B cell (primary cell): ENCODE results near the gene CDKN1C. TPM values are rescaled to one million over a fixed set of nuclear protein-coding genes. Genes with fewer than 3 reads are reported as not detected.

Experiments
- ATAC-seq: fragments of 200-7000 bp; cut with Tn5 transposase; one replicate; pipeline ENCODE4 v1.10.0; 2021; ENCODE audit warnings: low read depth, mild to moderate bottlenecking, moderate number of reproducible peaks, moderate library complexity
- CTCF ChIA-PET: fragments of 350-600 bp; sonication (Branson Sonifier 250); formaldehyde crosslinking; loops from one replicate; lab custom pipeline; 2021; ENCODE audit warnings: antibody characterized with exemption, inconsistent platforms; lab: Charles Lee
- POLR2A ChIA-PET: fragments of 350-600 bp; sonication (Branson Sonifier 250); formaldehyde crosslinking; loops from one replicate; lab custom pipeline; 2021; ENCODE audit warnings: antibody characterized with exemption; lab: Charles Lee
- DNase-seq: peaks from one replicate; pipeline ENCODE4 v3.0.0; 2013
- H2AFZ ChIP-seq: 2 replicates; pipeline ENCODE4 v1.6.1; 2012; ENCODE audit warnings: mild to moderate bottlenecking, low read depth, low read length; ENCODE audit not compliant: insufficient read depth, poor library complexity, severe bottlenecking
- H3K27ac ChIP-seq, 2 donors: 1 replicate in 1 of 2; 2 replicates in 1 of 2; pipeline ENCODE4 v1.5.1; 2012 to 2013; ENCODE audit warnings: low read length in 2 of 2, mild to moderate bottlenecking in 2 of 2, moderate library complexity in 1 of 2
- H3K27me3 ChIP-seq, 4 experiments: fragments of 200-600 bp in 1 of 4; sonication (generic) in 1 of 4; replicated peaks in 1 of 4; 1 replicate in 2 of 4; 2 replicates in 2 of 4; pipeline versions ENCODE4 v1.6.1 to v1.7.0; 2013 to 2016; ENCODE audit warnings: low read length in 3 of 4, mild to moderate bottlenecking in 2 of 4, mixed read lengths in 1 of 4, moderate library complexity in 1 of 4; ENCODE audit not compliant: insufficient read depth in 4 of 4, control insufficient read depth in 3 of 4; ENCODE audit errors: control extremely low read depth in 1 of 4
- H3K36me3 ChIP-seq, 2 experiments: replicated peaks in 1 of 2; 1 replicate in 1 of 2; 2 replicates in 1 of 2; pipeline versions ENCODE4 v1.6.1 to v1.7.1; 2013; ENCODE audit warnings: low read length in 1 of 2; ENCODE audit not compliant: insufficient read depth in 2 of 2, control insufficient read depth in 1 of 2; ENCODE audit errors: control extremely low read depth in 1 of 2, extremely low read depth in 1 of 2
- H3K4me1 ChIP-seq, 2 donors: fragments of 200-600 bp in 1 of 2; sonication (generic) in 1 of 2; 1 replicate in 1 of 2; 2 replicates in 1 of 2; pipeline versions ENCODE4 v1.5.1 to v1.6.1; 2013 to 2017; ENCODE audit warnings: low read length in 2 of 2; ENCODE audit not compliant: control insufficient read depth in 2 of 2, insufficient read depth in 2 of 2
- H3K4me2 ChIP-seq: replicated peaks from 2 replicates; pipeline ENCODE3; 2012; ENCODE audit warnings: mild to moderate bottlenecking, low read depth, low read length; ENCODE audit not compliant: poor library complexity, severe bottlenecking
- H3K4me3 ChIP-seq, 5 experiments: fragments of 200-600 bp in 1 of 5; sonication (generic) in 1 of 5; 1 replicate in 3 of 5; 2 replicates in 2 of 5; pipeline versions ENCODE4 v1.5.1 to v1.7.0; 2011 to 2016; ENCODE audit warnings: low read length in 4 of 5, mild to moderate bottlenecking in 4 of 5, low read depth in 2 of 5, control low read depth in 1 of 5, moderate library complexity in 1 of 5; ENCODE audit not compliant: insufficient read depth in 1 of 5; ENCODE audit errors: control extremely low read depth in 1 of 5, extremely low read depth in 1 of 5
- H3K79me2 ChIP-seq: fragments of 200-600 bp; sonication (generic); one replicate; pipeline ENCODE4 v1.6.0; 2016; ENCODE audit warnings: low read length; ENCODE audit not compliant: control insufficient read depth, insufficient read depth
- H3K9ac ChIP-seq: fragments of 200-600 bp; sonication (generic); 2 replicates; pipeline ENCODE4 v1.6.1; 2017; ENCODE audit warnings: mild to moderate bottlenecking, low read length, moderate library complexity
- H3K9me3 ChIP-seq, 3 donors: one replicate each; pipeline versions ENCODE4 v1.6.1 to v1.7.1; 2013; ENCODE audit warnings: low read length in 2 of 3; ENCODE audit not compliant: control insufficient read depth in 2 of 3, insufficient read depth in 1 of 3; ENCODE audit errors: control extremely low read depth in 1 of 3
- H4K20me1 ChIP-seq: 2 replicates; pipeline ENCODE4 v1.6.0; 2012; ENCODE audit warnings: mild to moderate bottlenecking, low read length; ENCODE audit not compliant: insufficient read depth, control insufficient read depth, poor library complexity, severe bottlenecking
- H3K27ac Mint-ChIP-seq: one replicate; pipeline ENCODE4 v1.8.0; 2021; ENCODE audit warnings: mixed read lengths
- H3K27me3 Mint-ChIP-seq: one replicate; pipeline ENCODE4 v1.8.0; 2021; ENCODE audit warnings: mixed read lengths
- H3K4me1 Mint-ChIP-seq: one replicate; pipeline ENCODE4 v1.8.0; 2021; ENCODE audit warnings: mixed read lengths
- H3K4me3 Mint-ChIP-seq: one replicate; pipeline ENCODE4 v1.8.0; 2021; ENCODE audit warnings: mixed read lengths
- H3K9me3 Mint-ChIP-seq: one replicate; pipeline ENCODE4 v1.8.0; 2022; ENCODE audit warnings: mixed read lengths; ENCODE audit not compliant: insufficient read depth
- CTCF ChIP-seq: fragments of 200-600 bp; IDR thresholded peaks from one replicate; pipeline ENCODE4 v1.8.0; 2022; ENCODE audit warnings: antibody characterized with exemption, mild to moderate bottlenecking
- EZH2 ChIP-seq: IDR thresholded peaks from 2 replicates; pipeline ENCODE4 v1.6.1; 2012; ENCODE audit warnings: borderline replicate concordance, low read depth, mild to moderate bottlenecking, moderate library complexity, low read length; ENCODE audit not compliant: insufficient read depth, poor library complexity, severe bottlenecking
- WGBS: methylation state at CpG from one replicate; pipeline ENCODE4 v1.1.5; 2013; ENCODE audit warnings: missing lambda C conversion rate; ENCODE audit not compliant: insufficient coverage; 5-methylcytosine and 5-hydroxymethylcytosine counted together
- intact Hi-C: fragments of 100-400 bp; cut with micrococcal nuclease; formaldehyde crosslinking; loops from one replicate; pipeline ENCODE4 v1.10.0; 2022
- polyA plus RNA-seq: library from polyadenylated mRNA; depleted of rRNA; stranded (reverse); fragments of >200 nt; gene quantifications from 2 replicates; pipeline ENCODE4 v1.2.3, GENCODE V29; 2012
- total RNA-seq, 2 donors: library from RNA; stranded (reverse); fragments of 120-200 nt in 1 of 2; gene quantifications; 1 replicate in 1 of 2; 2 replicates in 1 of 2; pipeline versions ENCODE4 v1.2.3 to v1.2.4, GENCODE V29; 2013 to 2022

The CDKN1C gene
- total and polyA plus RNA-seq, 2 donors (not counting 1 experiment from before 2014, with no cell fraction given) = 0.58 to 8.0 TPM

- Mint-ChIP-seq H3K4me1 (peaks cover 11% of the 10 kb centered on the region), H3K9me3 (peaks cover 2% of the 10 kb centered on the region), H3K27me3 (peaks cover 51% of the 10 kb centered on the region), H3K27ac (no peak overlapping the region), H3K4me3 (no peak overlapping the region)
- Histone ChIP-seq H3K36me3 (no peaks in the 10 kb centered on the region), H3K4me1 (peaks cover 6 to 9% of the 10 kb centered on the region in 2 donors), H3K27ac (no peak overlapping the region), H3K4me3 (no peak overlapping the region), H3K9ac (no peak overlapping the region), H3K79me2 (no peaks in the 10 kb centered on the region), H4K20me1 (no peaks in the 10 kb centered on the region), H3K4me2 (no peak overlapping the region), H2AFZ (no peak overlapping the region), H3K27me3 (peaks cover 0 to 40% (median 11%) of the 10 kb centered on the region in 4 experiments), H3K9me3 (peaks cover 0 to 17% (median 0%) of the 10 kb centered on the region in 3 donors)
- DNase-seq = no peak
- POLR2A ChIA-PET = no interaction called here
- CTCF ChIA-PET = interaction anchor here (0.8 kb wide), 1 partner anchor 446 kb away, joined by 3 read pairs; no protein-coding TSS in a partner anchor
- TF ChIP-seq CTCF (no peak), EZH2 (no peak)
- 89% methylated on average over 5 of the region's 5 CpGs for WGBS
- intact Hi-C loops = no loop called here
- no peak for ATAC-seq
These were observed 18.4 kb downstream of the CDKN1C start for GRCh38 chr11:2867142-2867541.

GRCh38 chr11:2865922-2866577 is 19.5 kb downstream of the CDKN1C start:
- peaks cover 6 to 9% of the 10 kb centered on the region in 2 donors for H3K4me1 ChIP-seq
- peaks cover 11% of the 10 kb centered on the region for H3K4me1 Mint-ChIP-seq
- POLR2A ChIA-PET = no interaction called here
- H3K4me3 ChIP-seq = no peak overlapping the region
- peaks cover 2% of the 10 kb centered on the region for H3K9me3 Mint-ChIP-seq
- no peak overlapping the region for H3K4me3 Mint-ChIP-seq
- no peak overlapping the region for H3K27ac ChIP-seq
- no peaks in the 10 kb centered on the region for H3K79me2 ChIP-seq
- peaks cover 0 to 45% (median 16%) of the 10 kb centered on the region in 4 experiments for H3K27me3 ChIP-seq
- DNase-seq (no peak), ATAC-seq (no peak)
- H3K27me3 Mint-ChIP-seq = peaks cover 47% of the 10 kb centered on the region
- intact Hi-C loops = no loop called here
- H4K20me1 ChIP-seq = no peaks in the 10 kb centered on the region
- H3K36me3 ChIP-seq = no peaks in the 10 kb centered on the region
- CTCF ChIA-PET = no interaction called here
- 100% methylated on average over 8 of the region's 11 CpGs for WGBS
- no peak overlapping the region for H3K4me2 ChIP-seq
- no peak overlapping the region for H3K27ac Mint-ChIP-seq
- no peak overlapping the region for H3K9ac ChIP-seq
- TF ChIP-seq EZH2 = no peak
- TF ChIP-seq CTCF = no peak
- no peak overlapping the region for H2AFZ ChIP-seq
- H3K9me3 ChIP-seq = peaks cover 0 to 14% (median 0%) of the 10 kb centered on the region in 3 donors
